GM19468 (cell line): Measurements from ENCODE around the gene GPN2.
"Not testable (repeated sequence)": the region's sequence is repeated elsewhere in the genome, so short reads cannot be mapped to it uniquely, and the experiment has no call there.

Experiments
- ATAC-seq: cut with Tn5 transposase; IDR thresholded peaks from one replicate; pipeline ENCODE4 v1.9.1; 2021; ENCODE audit warnings: mild to moderate bottlenecking, moderate library complexity, moderate number of reproducible peaks; ENCODE audit not compliant: unreplicated experiment; ENCODE audit errors: extremely low read depth

Gene GPN2

DNA sequence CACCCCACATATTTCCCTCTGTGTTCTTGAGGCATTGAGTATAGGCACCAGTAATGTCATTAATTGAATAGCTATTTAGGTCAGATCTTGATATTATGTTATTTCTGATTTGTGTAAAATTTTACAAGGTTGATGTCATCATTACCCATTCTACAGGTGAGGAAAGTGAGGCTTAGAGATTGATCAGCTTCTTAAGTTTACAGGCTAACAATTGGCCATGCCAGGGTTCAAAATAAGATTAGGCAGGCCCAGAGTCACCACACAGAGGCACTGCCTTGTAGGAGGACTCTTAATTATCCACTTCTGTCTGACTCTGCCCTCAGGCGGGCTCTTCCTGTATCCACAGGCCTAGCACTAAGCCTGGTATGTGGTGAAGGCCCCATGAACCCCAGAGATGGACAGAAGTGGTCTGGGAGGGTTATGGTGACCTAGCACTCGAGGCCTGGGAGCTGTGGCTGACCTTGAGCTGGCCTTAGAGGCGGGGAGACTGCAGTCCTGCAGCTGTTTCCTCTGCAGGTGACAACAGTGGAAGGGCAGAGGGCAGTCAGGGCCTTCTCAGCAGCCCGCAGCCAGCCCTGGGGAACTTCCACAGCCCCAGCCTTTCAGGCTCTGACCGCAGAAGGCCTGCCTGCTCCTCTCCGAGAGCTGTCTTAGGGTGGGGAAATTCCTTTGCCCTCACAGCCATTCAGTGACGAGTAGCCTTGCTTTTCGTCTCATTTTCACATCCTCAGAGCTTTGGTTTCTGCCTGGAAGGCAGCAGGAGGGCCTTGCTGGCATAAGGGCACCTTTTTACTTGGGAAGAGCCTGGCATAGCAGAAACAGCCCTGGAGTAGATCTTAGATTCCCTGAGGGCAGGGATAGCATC lies 51.4 kb downstream of the GPN2 start:
- peak; percentile 42 for ATAC-seq

GRCh38 chr1:26837665-26838064 lies 52.4 kb downstream of the GPN2 start:
- not testable (repeated sequence) for ATAC-seq

DNA sequence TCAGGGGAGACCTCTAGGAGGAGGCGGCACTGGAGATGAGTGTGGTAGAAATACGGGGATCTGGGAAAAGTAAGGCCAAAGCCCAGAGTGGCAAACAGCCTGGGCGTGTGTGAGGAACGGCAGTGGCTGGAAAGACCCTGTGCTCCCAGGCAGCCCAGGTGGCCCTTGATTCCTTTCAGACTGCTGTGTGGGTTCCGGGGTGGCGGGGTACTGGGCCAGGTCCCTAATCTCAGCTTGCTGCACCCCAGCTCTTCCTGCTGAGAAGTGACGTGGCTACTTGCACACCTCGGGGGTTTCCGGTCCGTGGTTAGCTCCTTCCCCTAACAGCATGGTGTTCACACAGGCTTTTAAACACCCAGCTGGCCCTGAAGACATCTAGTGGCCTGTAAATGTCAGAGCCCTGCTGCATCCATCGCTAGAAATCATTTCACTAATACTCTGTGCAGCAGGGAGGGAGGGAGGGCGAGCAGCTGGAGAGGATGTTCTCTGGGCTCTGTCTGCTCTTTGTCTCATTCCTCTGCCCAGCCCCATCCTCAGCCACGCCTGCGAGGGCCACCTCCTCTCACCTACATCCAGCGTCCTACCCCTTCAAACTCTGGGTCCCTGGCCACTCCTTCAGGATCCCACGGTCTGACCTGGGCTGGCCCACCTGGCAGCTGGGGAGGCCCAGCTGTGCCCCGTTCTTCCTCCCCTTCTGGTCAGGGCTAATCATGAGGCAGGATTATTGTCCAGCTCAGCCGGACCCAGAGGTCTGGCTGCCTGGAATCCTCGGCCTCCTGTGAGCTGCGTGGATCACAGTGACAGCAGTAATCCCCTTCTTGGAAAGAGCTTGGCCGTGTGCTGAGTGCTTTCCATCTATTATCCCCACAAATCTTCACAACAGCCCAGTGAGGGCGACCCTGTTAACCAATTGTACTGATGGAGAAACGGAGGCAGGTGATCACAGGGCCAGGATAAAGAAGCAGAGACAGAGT lies 56.4 kb downstream of the GPN2 start:
- peak; percentile 57 for ATAC-seq

GRCh38 chr1:26832249-26832960 lies 57.7 kb downstream of the GPN2 start:
- ATAC-seq = no peak

GRCh38 chr1:26831546-26832248 lies 58.4 kb downstream of the GPN2 start:
- ATAC-seq = no peak

GRCh38 chr1:26831059-26831458 lies 59.0 kb downstream of the GPN2 start:
- ATAC-seq = no peak

DNA sequence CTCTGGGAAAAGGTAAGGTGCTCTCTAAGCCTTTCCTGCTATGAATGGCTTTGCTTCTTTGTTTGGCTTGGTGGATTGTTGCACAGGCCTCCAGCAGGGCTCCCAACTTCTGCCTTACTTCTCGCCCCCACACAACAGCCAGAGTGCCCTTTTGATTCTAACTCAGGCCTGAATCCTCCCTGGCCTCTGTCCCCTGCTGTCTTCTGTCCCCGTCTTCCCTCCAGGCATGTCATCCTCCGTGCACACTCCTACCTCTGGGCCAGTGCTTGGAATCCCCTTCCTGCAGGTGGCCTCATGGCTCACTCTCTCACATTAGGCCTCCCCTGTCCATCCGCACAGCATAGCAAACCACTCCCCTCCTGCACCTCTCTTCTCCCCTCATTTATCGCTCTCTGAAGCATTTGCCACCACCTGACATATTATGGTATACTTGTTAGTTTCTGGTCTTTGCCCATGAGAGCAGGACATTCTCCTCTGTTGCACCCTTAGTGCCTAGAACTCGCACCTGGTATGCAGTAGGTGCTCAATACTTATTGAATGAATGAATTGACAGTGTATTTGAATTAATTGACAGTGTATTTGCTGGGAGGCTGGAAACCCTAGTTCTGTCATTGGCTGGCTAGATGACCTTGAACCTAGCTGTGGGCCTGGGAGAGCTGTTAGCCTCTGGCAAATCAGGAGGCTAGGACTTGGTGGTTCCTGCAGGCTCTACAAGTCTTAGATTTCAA lies 60.7 kb downstream of the GPN2 start:
- ATAC-seq = no peak

GRCh38 chr1:26828411-26828991 lies 61.6 kb downstream of the GPN2 start:
- ATAC-seq = no peak

DNA sequence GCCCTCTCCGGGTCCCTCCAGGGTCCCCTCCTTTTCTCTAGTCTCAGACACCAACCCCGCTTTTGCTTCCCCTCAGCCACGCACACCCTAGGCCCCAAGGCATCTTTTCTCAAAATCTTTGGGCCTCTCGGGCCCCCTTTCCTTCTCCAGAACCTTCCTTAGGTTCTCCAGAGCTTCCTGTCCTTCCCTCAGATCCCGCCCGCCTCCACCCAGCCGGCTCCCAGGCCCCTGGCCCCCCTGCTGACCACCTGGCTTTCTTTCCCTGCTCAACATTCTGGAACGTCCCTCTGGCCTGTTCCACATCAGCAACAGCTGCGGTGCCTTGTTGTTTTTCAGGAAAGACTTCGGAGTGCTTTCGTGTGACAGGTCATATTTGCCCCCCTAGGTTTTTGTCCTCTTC lies 62.4 kb downstream of the GPN2 start:
- no peak for ATAC-seq

GRCh38 chr1:26827106-26827604 lies 62.9 kb downstream of the GPN2 start:
- no peak for ATAC-seq

GRCh38 chr1:26826261-26827105 lies 63.6 kb downstream of the GPN2 start, which contains the start of gene ZDHHC18:
TSS of gene ZDHHC18 (plus strand) at chr1:26826688. CDS start at chr1:26826805, 117 bp downstream.
- peak; percentile 26 for ATAC-seq
